GDM1 (cell line): ENCODE results near the gene MYO9B.
"Not testable (repeated sequence)": the region's sequence is repeated elsewhere in the genome, so short reads cannot be mapped to it uniquely, and the experiment has no call there.

Experiments used
- DNase-seq: peaks from one replicate; lab custom pipeline; 2025; lab: John Stamatoyannopoulos, UW

Gene MYO9B

GRCh38 chr19:17183271-17183761 lies 107.7 kb downstream of the MYO9B start:
- peak; percentile 19 for DNase-seq

- DNase-seq = peak; percentile 19
Observed at GRCh38 chr19:17183858-17184321, 108.3 kb downstream of the MYO9B start.

- DNase-seq = peak; percentile 13
Observed at GRCh38 chr19:17184371-17184841, 108.8 kb downstream of the MYO9B start.

- no peak for DNase-seq
Observed at GRCh38 chr19:17185590-17185989, 110.0 kb downstream of the MYO9B start.

- DNase-seq = not testable (repeated sequence)
Observed at GRCh38 chr19:17191736-17192135, 116.2 kb downstream of the MYO9B start.

GRCh38 chr19:17192751-17193150 lies 117.2 kb downstream of the MYO9B start:
- no peak for DNase-seq

- DNase-seq = no peak
Observed at GRCh38 chr19:17194608-17195007, 119.0 kb downstream of the MYO9B start.

- no peak for DNase-seq
Observed at GRCh38 chr19:17195106-17195505, 119.5 kb downstream of the MYO9B start.

- no peak for DNase-seq
Observed at GRCh38 chr19:17196610-17197009, 121.0 kb downstream of the MYO9B start.

GRCh38 chr19:17197666-17198065 lies 122.1 kb downstream of the MYO9B start:
- no peak for DNase-seq

- DNase-seq = no peak
Observed at GRCh38 chr19:17200408-17201079, 125.0 kb downstream of the MYO9B start.

- DNase-seq = no peak
Observed at GRCh38 chr19:17202249-17202648, 126.7 kb downstream of the MYO9B start.

- no peak for DNase-seq
Observed at GRCh38 chr19:17202713-17203112, 127.1 kb downstream of the MYO9B start.

- peak; percentile 11 for DNase-seq
Observed at GRCh38 chr19:17205237-17206140, 129.9 kb downstream of the MYO9B start.

- no peak for DNase-seq
Observed at GRCh38 chr19:17206736-17207581, 131.4 kb downstream of the MYO9B start.

- peak; percentile 59 for DNase-seq
Observed at GRCh38 chr19:17209126-17210036, 133.8 kb downstream of the MYO9B start.

GRCh38 chr19:17210296-17210695 lies 134.7 kb downstream of the MYO9B start:
- no peak for DNase-seq

- no peak for DNase-seq
Observed at GRCh38 chr19:17211547-17212446, 136.2 kb downstream of the MYO9B start.

GRCh38 chr19:17213334-17213733 lies 137.8 kb downstream of the MYO9B start:
- no peak for DNase-seq
